Heart left ventricle (tissue), 16 donors: Measurements from ENCODE around the gene ZFAND3. TPM values are rescaled to one million over a fixed set of nuclear protein-coding genes. Genes with fewer than 3 reads are reported as not detected.
A peak's percentile ranks its signal among the peaks of the same experiment; 100 is the strongest.

Experiments
- ATAC-seq, 4 donors: fragments of 200-7000 bp; cut with Tn5 transposase; one replicate each; pipeline ENCODE4 v1.9.1; 2020 to 2022; ENCODE audit warnings: moderate library complexity in 4 of 4, mild to moderate bottlenecking in 3 of 4, moderate number of reproducible peaks in 1 of 4
- DNase-seq, 5 donors: peaks; one replicate each; pipeline ENCODE4 v3.0.0-alpha.2; 2020
- H3K27ac ChIP-seq, 12 donors: fragments of 200-600 bp; sonication (generic) in 4 of 12; one replicate each; pipeline versions ENCODE4 v1.5.0 to v1.8.0; 2016 to 2022; ENCODE audit warnings: mild to moderate bottlenecking in 2 of 12
- H3K27me3 ChIP-seq, 9 donors: fragments of 200-600 bp; sonication (generic) in 2 of 9; one replicate each; pipeline versions ENCODE4 v1.5.1 to v1.8.0; 2016 to 2022; ENCODE audit warnings: mild to moderate bottlenecking in 3 of 9
- H3K36me3 ChIP-seq, 9 donors: fragments of 200-600 bp; sonication (generic) in 2 of 9; one replicate each; pipeline versions ENCODE4 v1.5.0 to v1.8.0; 2018 to 2022; ENCODE audit warnings: mild to moderate bottlenecking in 2 of 9
- H3K4me1 ChIP-seq, 12 donors: fragments of 200-600 bp; sonication (generic) in 4 of 12; one replicate each; pipeline versions ENCODE4 v1.5.0 to v1.8.0; 2016 to 2022; ENCODE audit warnings: mild to moderate bottlenecking in 3 of 12
- H3K4me3 ChIP-seq, 12 donors: fragments of 200-600 bp; sonication (generic) in 4 of 12; one replicate each; pipeline versions ENCODE4 v1.5.0 to v1.8.0; 2017 to 2022; ENCODE audit warnings: mild to moderate bottlenecking in 9 of 12, moderate library complexity in 4 of 12
- H3K9me3 ChIP-seq, 12 donors: fragments of 200-600 bp; sonication (generic) in 4 of 12; one replicate each; pipeline versions ENCODE4 v1.5.0 to v1.8.0; 2016 to 2022; ENCODE audit warnings: mild to moderate bottlenecking in 1 of 12
- CTCF ChIP-seq, 12 donors: fragments of 200-600 bp; sonication (generic) in 4 of 12; IDR thresholded peaks; one replicate each; pipeline versions ENCODE4 v1.5.0 to v1.8.0; 2018 to 2022; ENCODE audit warnings: antibody characterized with exemption in 12 of 12, mild to moderate bottlenecking in 5 of 12
- POLR2A ChIP-seq, 2 donors: fragments of 450-650 bp; IDR thresholded peaks; one replicate each; pipeline ENCODE4 v1.6.1; 2017; ENCODE audit warnings: antibody characterized with exemption in 2 of 2, mild to moderate bottlenecking in 2 of 2, moderate library complexity in 2 of 2
- WGBS, 4 donors: extraction: QIAGEN DNeasy Blood & Tissue Kit in 2 of 4; methylation state at CpG; one replicate each; pipeline versions ENCODE4 v1.1.5 to v1.1.7; 2013 to 2018; 5-methylcytosine and 5-hydroxymethylcytosine counted together
- intact Hi-C, 10 donors: fragments of 100-400 bp; cut with DNase I; formaldehyde crosslinking; loops; one replicate each; pipeline versions ENCODE4 v1.11.1 to v1.14.2; 2022
- polyA plus RNA-seq, 2 donors: library from polyadenylated mRNA; stranded (reverse); fragments of 200-250 nt; gene quantifications; one replicate each; pipeline ENCODE4 v1.2.3, GENCODE V29; 2013
- total RNA-seq, 9 donors: library from RNA; depleted of rRNA in 2 of 9; stranded (reverse); fragments of >200 nt in 2 of 9; fragmentation: NEBNext Ultra II Directional in 3 of 9; extraction: Animal tissue kit (Norgen Biotek cat#: 25700) in 3 of 9; gene quantifications; one replicate each; pipeline versions ENCODE4 v1.1.0 to v1.2.4, GENCODE V29; 2016 to 2023
- donor health status: ischemic (EF 13 %, LVEDD 7.1; RV severe dilation, severe dysfunction).
- donor health status: healthy with polysubstance abuse.
- donor health status: DM: no; HTN: yes; CAD: no.
- donor health status: DM: no; HTN: no; CAD: no.
- donor health status: ischemic (EF 25% LVEDD 6.9; RV normal size, moderate dysfunction).
- donor health status: ischemic (EF 25% LVEDD 5.7; RV mildly dilated, moderate dysfunction).
- donor health status: healthy.
- donor health status: DM: yes; HTN: yes; CAD: no.
- donor health status: ischemic (EF 35%, LVEDD 5.7; RV mildly dilated, moderate dysfunction).
- donor health status: nonischemic (EF 11% LVEDD 7.7; RV severe dilation, severe dysfunction).
- donor health status: DM: yes; HTN: yes; CAD: no.
- donor health status: PGD.
- donor health status: ischemic (EF 29% LVEDD 5.4; RV normal size, mild dysfunction).
- donor health status: nonischemic (EF 23%, LVEDD 6.1; RV moderate dilation, normal function).

Gene ZFAND3
- total and polyA plus RNA-seq, 11 donors: 29.1 to 114 (median 88.2) TPM

GRCh38 chr6:38175786-38176185 is 356.3 kb downstream of the ZFAND3 start:
- H3K4me1 ChIP-seq: peaks cover 0 to 3% (median 0%) of the 10 kb centered on the region in 12 donors
- ATAC-seq (no peak), DNase-seq (peak in 1 of 5 donors; percentile 36)
- no peak overlapping the region for H3K4me3 ChIP-seq
- no peaks in the 10 kb centered on the region for H3K27me3 ChIP-seq
- 91 to 97% (median 96%) methylated on average over 11 of the region's 11 CpGs for WGBS, 4 donors
- H3K36me3 ChIP-seq: peaks cover 0 to 10% (median 0%) of the 10 kb centered on the region in 9 donors
- TF ChIP-seq CTCF (IDR thresholded peaks at IDR 0.05): no peak
- H3K27ac ChIP-seq: no peak overlapping the region
- H3K9me3 ChIP-seq: no peaks in the 10 kb centered on the region
- intact Hi-C loops: loop anchor here in 1 of 10 donors (10.0 kb wide), 1 partner anchor 319 kb away; no protein-coding TSS in a partner anchor

GRCh38 chr6:38176797-38177751 is 357.5 kb downstream of the ZFAND3 start:
- 69 to 76% (median 74%) methylated on average over 32 of the region's 32 CpGs for WGBS, 4 donors
- Histone ChIP-seq H3K9me3 (no peaks in the 10 kb centered on the region), H3K36me3 (peaks cover 0 to 10% (median 0%) of the 10 kb centered on the region in 9 donors), H3K27ac (peak overlapping the region in 6 of 12 donors; percentile 20 to 67 (median 39)), H3K4me3 (peak overlapping the region in 1 of 12 donors; percentile 6), H3K4me1 (peaks cover 0 to 3% (median 0%) of the 10 kb centered on the region in 12 donors), H3K27me3 (no peaks in the 10 kb centered on the region)
- peak in 3 of 4 donors; percentile 8 to 63 (median 26) for ATAC-seq
- TF ChIP-seq POLR2A (IDR thresholded peaks at IDR 0.05) (no peak), CTCF (IDR thresholded peaks at IDR 0.05) (no peak)
- intact Hi-C loops: loop anchor here in 1 of 10 donors (10.0 kb wide), 1 partner anchor 318 kb away; no protein-coding TSS in a partner anchor
- DNase-seq: peak in 3 of 5 donors; percentile 33 to 35 (median 34)

GRCh38 chr6:38177882-38178583 is 358.5 kb downstream of the ZFAND3 start:
- H3K27ac ChIP-seq: peak overlapping the region in 2 of 12 donors; percentile 66 to 67
- no peaks in the 10 kb centered on the region for H3K27me3 ChIP-seq
- H3K9me3 ChIP-seq: no peaks in the 10 kb centered on the region
- intact Hi-C loops: loop anchor here in 1 of 10 donors (10.0 kb wide), 1 partner anchor 317 kb away; no protein-coding TSS in a partner anchor
- WGBS, 4 donors: 85 to 93% (median 90%) methylated on average over 13 to 14 of the region's 14 CpGs
- DNase-seq (peak in 1 of 5 donors; percentile 14), ATAC-seq (no peak)
- TF ChIP-seq CTCF (IDR thresholded peaks at IDR 0.05) (no peak), POLR2A (IDR thresholded peaks at IDR 0.05) (no peak)
- peaks cover 0 to 3% (median 0%) of the 10 kb centered on the region in 12 donors for H3K4me1 ChIP-seq
- no peak overlapping the region for H3K4me3 ChIP-seq
- H3K36me3 ChIP-seq: peaks cover 0 to 10% (median 0%) of the 10 kb centered on the region in 9 donors
